ENCODE measurements around the gene TMEM132A. TPM values are rescaled to one million over a fixed set of nuclear protein-coding genes. Genes with fewer than 3 reads are reported as not detected.
A peak's percentile ranks its signal among the peaks of the same experiment; 100 is the strongest.

Gene TMEM132A
- total RNA-seq: 104 TPM

- DNase-seq: peak; percentile 75
These were observed at the start of gene TMEM132A for GRCh38 chr11:60924110-60924905. Gene TMEM132A, plus strand, starts transcription at chr11:60924460. Its CDS starts 174 bp downstream, at chr11:60924634.

- no peak for DNase-seq
These were observed 48.7 kb upstream of the TMEM132A start for GRCh38 chr11:60875366-60876167.

GRCh38 chr11:60876168-60876485 lies 48.1 kb upstream of the TMEM132A start:
- no peak for DNase-seq

- DNase-seq: no peak
These were observed 45.8 kb upstream of the TMEM132A start for GRCh38 chr11:60878245-60879101.

GRCh38 chr11:60879104-60879503 lies 45.2 kb upstream of the TMEM132A start:
- no peak for DNase-seq

- no peak for DNase-seq
These were observed 44.2 kb upstream of the TMEM132A start for GRCh38 chr11:60879971-60880588.

GRCh38 chr11:60880643-60881282 lies 43.5 kb upstream of the TMEM132A start:
- DNase-seq: no peak

GRCh38 chr11:60887556-60887955 lies 36.7 kb upstream of the TMEM132A start:
- no peak for DNase-seq

- DNase-seq: no peak
These were observed 34.4 kb upstream of the TMEM132A start for GRCh38 chr11:60889869-60890311.

GRCh38 chr11:60890696-60891095 lies 33.6 kb upstream of the TMEM132A start:
- DNase-seq: no peak

- no peak for DNase-seq
These were observed 33.0 kb upstream of the TMEM132A start for GRCh38 chr11:60891103-60891741.

GRCh38 chr11:60895687-60896086 lies 28.6 kb upstream of the TMEM132A start:
- no peak for DNase-seq

GRCh38 chr11:60897496-60897895 lies 26.8 kb upstream of the TMEM132A start:
- no peak for DNase-seq

- no peak for DNase-seq
These were observed 25.0 kb upstream of the TMEM132A start for GRCh38 chr11:60899046-60899936.

- DNase-seq: no peak
These were observed 24.3 kb upstream of the TMEM132A start for GRCh38 chr11:60899977-60900376.

- peak; percentile 44 for DNase-seq
These were observed 23.4 kb upstream of the TMEM132A start for GRCh38 chr11:60900673-60901404.

- DNase-seq: no peak
These were observed 21.6 kb upstream of the TMEM132A start for GRCh38 chr11:60902625-60903024.

GRCh38 chr11:60905047-60905446 lies 19.2 kb upstream of the TMEM132A start:
- no peak for DNase-seq

GRCh38 chr11:60905551-60906113 lies 18.6 kb upstream of the TMEM132A start:
- DNase-seq: peak; percentile 59

Measured in occipital lobe (tissue), 2 donors.